Measurements from ENCODE around the gene FOSL2.

GRCh38 chr2:28411956-28412609 is 19.4 kb downstream of the FOSL2 start:
- TF ChIP-seq CTCF (IDR thresholded peaks at IDR 0.05; ENCODE audit: low read length) (no peak), EZH2 (optimal IDR thresholded peaks at IDR 0.05; ENCODE audit: low read depth, low read length) (no peak)
